Activated CD4-positive, CD25-positive, alpha-beta regulatory T cell (primary cell): ENCODE measurements around the gene QPRT.
"Not testable (repeated sequence)": the region's sequence is repeated elsewhere in the genome, so short reads cannot be mapped to it uniquely, and the experiment has no call there.

Experiments used
- DNase-seq, 4 experiments: peaks; one replicate each; lab custom pipeline; 2025; lab: John Stamatoyannopoulos, UW

The QPRT gene

DNA sequence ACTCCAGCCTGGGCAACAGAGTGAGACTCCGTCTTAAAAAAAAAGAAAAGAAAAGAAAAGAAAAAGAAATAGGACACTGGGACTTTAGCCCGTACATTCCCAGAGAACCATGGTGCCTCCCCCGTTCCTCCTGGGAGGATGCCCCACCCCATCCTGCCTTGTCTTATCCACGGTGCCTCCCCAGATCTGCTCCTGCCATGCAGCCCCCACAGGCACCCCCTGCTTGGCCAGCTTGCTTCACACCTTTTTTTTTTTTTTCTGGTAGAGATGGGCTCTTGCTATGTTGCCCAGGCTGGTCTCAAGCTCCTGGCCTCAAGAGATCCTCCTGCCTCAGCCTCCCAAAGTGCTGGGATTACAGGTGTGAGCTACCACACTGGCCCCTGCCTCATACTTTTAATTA is 67.5 kb downstream of the QPRT start:
- DNase-seq = not testable (repeated sequence)
